Trophoblast cell (in vitro differentiated cells and primary cell): ENCODE data around the gene CDH22.

ENCODE experiments used
- DNase-seq, 2 donors: peaks; one replicate each; pipeline ENCODE4 v3.0.0-alpha.2; 2016
- H2AFZ ChIP-seq: 2 replicates; pipeline ENCODE4 v1.6.1; 2013; ENCODE audit warnings: low read length, moderate library complexity, mild to moderate bottlenecking; ENCODE audit not compliant: insufficient read depth, poor library complexity
- H2AK5ac ChIP-seq: 2 replicates; pipeline ENCODE4 v1.6.1; 2013; ENCODE audit warnings: mild to moderate bottlenecking, low read length
- H2BK120ac ChIP-seq: 2 replicates; pipeline ENCODE4 v1.6.1; 2013; ENCODE audit warnings: low read length, mild to moderate bottlenecking, moderate library complexity; ENCODE audit not compliant: insufficient read depth, poor library complexity
- H2BK12ac ChIP-seq: 2 replicates; pipeline ENCODE4 v1.6.1; 2013; ENCODE audit warnings: mild to moderate bottlenecking, low read length, moderate library complexity
- H2BK5ac ChIP-seq: 2 replicates; pipeline ENCODE4 v1.6.1; 2013; ENCODE audit warnings: low read length, low read depth, moderate library complexity, mild to moderate bottlenecking; ENCODE audit not compliant: poor library complexity
- H3K14ac ChIP-seq: 2 replicates; pipeline ENCODE4 v1.6.1; 2013; ENCODE audit warnings: mild to moderate bottlenecking, low read length
- H3K18ac ChIP-seq: 2 replicates; pipeline ENCODE4 v1.6.1; 2013; ENCODE audit warnings: mild to moderate bottlenecking, low read length
- H3K23ac ChIP-seq: 2 replicates; pipeline ENCODE4 v1.6.1; 2013; ENCODE audit warnings: low read length
- H3K27ac ChIP-seq: 2 replicates; pipeline ENCODE4 v1.5.1; 2013; ENCODE audit warnings: low read depth, mild to moderate bottlenecking, inconsistent platforms, low read length, moderate library complexity
- H3K27me3 ChIP-seq: 2 replicates; pipeline ENCODE4 v1.6.1; 2013; ENCODE audit warnings: inconsistent platforms, mild to moderate bottlenecking, low read length, moderate library complexity; ENCODE audit not compliant: insufficient read depth
- H3K36me3 ChIP-seq, 2 experiments: 1 replicate in 1 of 2; 2 replicates in 1 of 2; pipeline ENCODE4 v1.6.1; 2013; ENCODE audit warnings: low read length in 2 of 2, mild to moderate bottlenecking in 2 of 2, moderate library complexity in 1 of 2; ENCODE audit not compliant: insufficient read depth in 2 of 2, control insufficient read depth in 1 of 2
- H3K4ac ChIP-seq: 2 replicates; pipeline ENCODE4 v1.6.1; 2013; ENCODE audit warnings: low read depth, mild to moderate bottlenecking, low read length, moderate library complexity
- H3K4me1 ChIP-seq, 2 experiments: 1 replicate in 1 of 2; 2 replicates in 1 of 2; pipeline ENCODE4 v1.6.1; 2013; ENCODE audit warnings: low read length in 2 of 2, mild to moderate bottlenecking in 2 of 2, moderate library complexity in 1 of 2; ENCODE audit not compliant: insufficient read depth in 2 of 2, control insufficient read depth in 1 of 2
- H3K4me2 ChIP-seq: 2 replicates; pipeline ENCODE4 v1.6.1; 2013; ENCODE audit warnings: inconsistent platforms, mild to moderate bottlenecking, low read length, moderate library complexity
- H3K4me3 ChIP-seq: 2 replicates; pipeline ENCODE4 v1.5.1; 2013; ENCODE audit warnings: mild to moderate bottlenecking, low read depth, low read length, inconsistent platforms
- H3K79me1 ChIP-seq: one replicate; pipeline ENCODE4 v1.6.1; 2013; ENCODE audit warnings: low read length
- H3K79me2 ChIP-seq: 2 replicates; pipeline ENCODE4 v1.6.1; 2013; ENCODE audit warnings: low read length, mild to moderate bottlenecking; ENCODE audit not compliant: control insufficient read depth, insufficient read depth, poor library complexity
- H3K9ac ChIP-seq: 2 replicates; pipeline ENCODE4 v1.6.1; 2013; ENCODE audit warnings: mild to moderate bottlenecking, low read length
- H3K9me3 ChIP-seq: 2 replicates; pipeline ENCODE4 v1.6.1; 2013; ENCODE audit warnings: low read depth, mild to moderate bottlenecking, control low read depth, inconsistent platforms, low read length; ENCODE audit not compliant: insufficient read depth
- H4K12ac ChIP-seq: 2 replicates; pipeline ENCODE4 v1.6.1; 2013; ENCODE audit warnings: low read depth, mild to moderate bottlenecking, low read length, moderate library complexity
- H4K8ac ChIP-seq: 2 replicates; pipeline ENCODE4 v1.6.1; 2013; ENCODE audit warnings: low read depth, mild to moderate bottlenecking, low read length, moderate library complexity
- H4K91ac ChIP-seq: one replicate; pipeline ENCODE4 v1.6.1; 2013; ENCODE audit warnings: low read depth, mild to moderate bottlenecking, low read length, moderate library complexity
- WGBS: extraction: QIAGEN DNeasy Blood & Tissue Kit; methylation state at CpG from one replicate; pipeline ENCODE4 v1.1.7; 2013; ENCODE audit warnings: missing lambda C conversion rate; ENCODE audit not compliant: insufficient read length, insufficient coverage; ENCODE audit errors: extremely low coverage; 5-methylcytosine and 5-hydroxymethylcytosine counted together

Gene CDH22

DNA sequence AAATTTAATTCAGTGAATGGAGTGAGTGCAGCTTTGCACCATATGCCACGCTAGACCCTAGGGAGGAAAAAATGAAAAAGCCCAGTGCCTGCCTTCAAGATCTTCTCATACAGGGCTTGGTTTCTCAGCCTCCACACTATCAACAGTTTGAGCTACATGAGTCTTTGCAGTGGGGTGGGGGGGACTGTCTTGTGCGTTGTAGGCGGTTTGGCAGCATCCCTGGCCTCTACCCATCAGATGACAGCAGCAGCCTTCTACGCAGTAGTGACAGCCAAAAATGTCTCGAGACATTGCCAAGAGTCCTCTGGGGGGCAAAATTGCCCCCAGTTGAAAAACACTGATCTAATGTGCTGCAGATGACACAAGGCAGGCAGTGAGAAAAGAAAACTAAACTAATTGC lies 6.2 kb downstream of the CDH22 start:
- H3K9ac ChIP-seq, result no peak overlapping the region
- H3K14ac ChIP-seq, result no peak overlapping the region
- no peak overlapping the region for H3K23ac ChIP-seq
- H2BK5ac ChIP-seq, result no peak overlapping the region
- no peak overlapping the region for H4K91ac ChIP-seq
- no peak overlapping the region for H4K8ac ChIP-seq
- no peak overlapping the region for H3K4me3 ChIP-seq
- H2BK120ac ChIP-seq, result no peak overlapping the region
- WGBS, result no CpG with 5 or more reads among the region's 5 CpGs
- no peak overlapping the region for H3K18ac ChIP-seq
- H3K27ac ChIP-seq, result no peak overlapping the region
- no peak for DNase-seq
- H3K4me2 ChIP-seq, result no peak overlapping the region
- no peaks in the 10 kb centered on the region for H3K79me2 ChIP-seq
- no peak overlapping the region for H3K4ac ChIP-seq
- no peaks in the 10 kb centered on the region for H3K36me3 ChIP-seq
- no peak overlapping the region for H2AK5ac ChIP-seq
- H3K79me1 ChIP-seq, result no peaks in the 10 kb centered on the region
- no peak overlapping the region for H2BK12ac ChIP-seq
- H3K27me3 ChIP-seq, result peaks cover 12% of the 10 kb centered on the region
- H4K12ac ChIP-seq, result no peak overlapping the region
- H3K4me1 ChIP-seq, result no peaks in the 10 kb centered on the region
- H2AFZ ChIP-seq, result no peak overlapping the region
- H3K9me3 ChIP-seq, result peaks cover 2% of the 10 kb centered on the region

DNA sequence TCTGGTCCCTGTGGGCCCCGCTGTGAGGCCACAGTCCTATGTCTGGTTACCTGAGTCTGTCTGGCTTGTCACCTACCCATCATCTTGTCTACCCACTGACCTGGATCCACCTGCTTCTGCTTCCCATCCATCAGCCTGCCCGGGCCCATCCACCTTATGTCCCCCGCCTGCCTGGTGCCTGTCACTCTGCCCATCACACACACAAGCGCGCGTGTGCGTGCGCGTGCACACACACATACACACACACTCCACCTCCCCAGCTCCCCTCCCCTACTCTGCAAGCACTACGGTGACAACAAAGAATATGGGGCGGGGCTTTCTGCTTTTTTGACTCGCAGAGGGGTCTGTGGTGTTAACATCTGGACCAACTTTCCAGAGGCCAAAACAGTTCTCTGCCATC lies 8.0 kb downstream of the CDH22 start:
- Histone ChIP-seq H3K27ac (no peak overlapping the region), H3K4me2 (no peak overlapping the region), H4K12ac (no peak overlapping the region), H2AK5ac (no peak overlapping the region), H3K23ac (no peak overlapping the region), H3K4me3 (no peak overlapping the region), H3K79me1 (no peaks in the 10 kb centered on the region), H4K8ac (no peak overlapping the region), H2BK120ac (no peak overlapping the region), H3K4me1 (no peaks in the 10 kb centered on the region), H3K79me2 (no peaks in the 10 kb centered on the region), H2BK12ac (no peak overlapping the region), H3K18ac (no peak overlapping the region), H3K9me3 (peaks cover 2% of the 10 kb centered on the region), H3K14ac (no peak overlapping the region), H3K9ac (no peak overlapping the region), H3K4ac (no peak overlapping the region), H3K36me3 (no peaks in the 10 kb centered on the region), H2AFZ (no peak overlapping the region), H2BK5ac (no peak overlapping the region), H4K91ac (no peak overlapping the region), H3K27me3 (peaks cover under 1% of the 10 kb centered on the region)
- no CpG with 5 or more reads among the region's 12 CpGs for WGBS
- no peak for DNase-seq

DNA sequence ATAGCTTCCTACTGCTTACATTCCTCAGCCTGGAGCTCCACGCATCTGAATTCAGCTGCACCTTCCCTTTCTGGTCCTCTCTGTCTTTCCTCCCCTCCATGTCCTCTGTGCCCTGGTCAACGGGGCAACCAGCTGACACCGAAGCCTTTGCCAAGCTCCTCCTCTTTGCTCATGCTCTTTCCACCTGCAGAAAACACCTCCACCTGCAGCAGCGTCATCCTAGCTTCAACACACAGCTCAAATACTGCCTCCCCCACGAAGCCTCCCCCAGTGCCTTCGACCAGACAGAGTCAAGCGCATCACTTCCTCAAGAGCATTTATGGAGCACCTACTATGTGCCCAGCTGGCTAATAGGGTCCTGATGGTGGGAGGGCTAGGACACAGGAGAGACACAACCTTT lies 9.2 kb downstream of the CDH22 start:
- Histone ChIP-seq H2BK12ac (no peak overlapping the region), H2BK120ac (no peak overlapping the region), H3K4me1 (no peaks in the 10 kb centered on the region), H3K9me3 (peaks cover 2% of the 10 kb centered on the region), H3K79me1 (no peaks in the 10 kb centered on the region), H3K36me3 (no peaks in the 10 kb centered on the region), H4K91ac (no peak overlapping the region), H3K18ac (no peak overlapping the region), H3K23ac (peak overlapping the region; percentile 47), H3K4ac (no peak overlapping the region), H3K79me2 (no peaks in the 10 kb centered on the region), H2AFZ (no peak overlapping the region), H3K4me3 (no peak overlapping the region), H4K12ac (no peak overlapping the region), H3K9ac (no peak overlapping the region), H3K27me3 (peaks cover 2% of the 10 kb centered on the region), H2AK5ac (no peak overlapping the region), H3K27ac (no peak overlapping the region), H3K14ac (no peak overlapping the region), H4K8ac (no peak overlapping the region), H3K4me2 (no peak overlapping the region), H2BK5ac (no peak overlapping the region)
- no peak for DNase-seq
- WGBS, result no CpG with 5 or more reads among the region's 7 CpGs

DNA sequence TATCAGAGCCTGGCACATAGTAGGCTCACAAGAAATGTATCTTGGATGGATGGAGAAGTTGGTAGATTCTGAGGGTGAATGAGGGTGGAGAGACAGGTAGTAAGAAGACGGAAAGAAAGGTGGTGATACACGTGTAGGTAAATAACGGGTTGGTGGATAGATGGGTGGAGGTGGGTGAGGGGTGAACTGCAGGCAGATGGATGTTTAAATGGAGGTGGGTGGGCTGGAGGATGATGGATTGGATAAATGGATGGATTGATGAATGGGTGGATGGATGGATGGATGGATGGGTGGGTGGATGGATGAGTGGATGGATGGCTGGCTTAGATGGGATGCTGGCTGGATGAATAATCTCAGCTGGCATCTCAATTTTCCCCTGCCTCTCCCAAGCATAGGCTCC lies 9.9 kb downstream of the CDH22 start:
- Histone ChIP-seq H2AK5ac (no peak overlapping the region), H3K23ac (no peak overlapping the region), H3K36me3 (no peaks in the 10 kb centered on the region), H3K27ac (no peak overlapping the region), H3K4me2 (no peak overlapping the region), H4K12ac (no peak overlapping the region), H3K18ac (no peak overlapping the region), H3K79me1 (no peaks in the 10 kb centered on the region), H3K27me3 (peaks cover 3% of the 10 kb centered on the region), H4K91ac (no peak overlapping the region), H3K4ac (no peak overlapping the region), H3K14ac (no peak overlapping the region), H2BK12ac (no peak overlapping the region), H3K4me1 (no peaks in the 10 kb centered on the region), H3K4me3 (no peak overlapping the region), H3K79me2 (no peaks in the 10 kb centered on the region), H4K8ac (no peak overlapping the region), H3K9me3 (peaks cover 2% of the 10 kb centered on the region), H2BK5ac (no peak overlapping the region), H2BK120ac (no peak overlapping the region), H3K9ac (no peak overlapping the region), H2AFZ (no peak overlapping the region)
- DNase-seq, result no peak
- 100% methylated on average over 3 of the region's 3 CpGs for WGBS
